Kidney tubule cell (primary cell): ENCODE data around the gene EP300.
A peak's percentile ranks its signal among the peaks of the same experiment; 100 is the strongest.

ENCODE experiments used
- DNase-seq: peaks from one replicate; pipeline ENCODE4 v3.0.0-alpha.2; 2018; ENCODE audit warnings: low spot score

EP300 gene

GRCh38 chr22:41206719-41207118, 114.3 kb downstream of the EP300 start:
- DNase-seq, result no peak

GRCh38 chr22:41215409-41215808, 123.0 kb downstream of the EP300 start:
- no peak for DNase-seq

GRCh38 chr22:41215926-41216325, 123.5 kb downstream of the EP300 start:
- no peak for DNase-seq

- DNase-seq, result no peak
Measured at GRCh38 chr22:41216984-41217383, 124.6 kb downstream of the EP300 start.

- peak; percentile 22 for DNase-seq
Measured at GRCh38 chr22:41217553-41218157, 125.3 kb downstream of the EP300 start.

- no peak for DNase-seq
Measured at GRCh38 chr22:41222846-41223507, 130.6 kb downstream of the EP300 start.

- DNase-seq, result no peak
Measured at GRCh38 chr22:41223535-41223934, 131.1 kb downstream of the EP300 start.

- DNase-seq, result no peak
Measured at GRCh38 chr22:41226723-41227655, 134.6 kb downstream of the EP300 start.

- DNase-seq, result no peak
Measured at GRCh38 chr22:41229215-41229614, 136.8 kb downstream of the EP300 start.
